ENCODE data around the gene LGALS3.
A peak's percentile ranks its signal among the peaks of the same experiment; 100 is the strongest.

LGALS3 gene

DNA sequence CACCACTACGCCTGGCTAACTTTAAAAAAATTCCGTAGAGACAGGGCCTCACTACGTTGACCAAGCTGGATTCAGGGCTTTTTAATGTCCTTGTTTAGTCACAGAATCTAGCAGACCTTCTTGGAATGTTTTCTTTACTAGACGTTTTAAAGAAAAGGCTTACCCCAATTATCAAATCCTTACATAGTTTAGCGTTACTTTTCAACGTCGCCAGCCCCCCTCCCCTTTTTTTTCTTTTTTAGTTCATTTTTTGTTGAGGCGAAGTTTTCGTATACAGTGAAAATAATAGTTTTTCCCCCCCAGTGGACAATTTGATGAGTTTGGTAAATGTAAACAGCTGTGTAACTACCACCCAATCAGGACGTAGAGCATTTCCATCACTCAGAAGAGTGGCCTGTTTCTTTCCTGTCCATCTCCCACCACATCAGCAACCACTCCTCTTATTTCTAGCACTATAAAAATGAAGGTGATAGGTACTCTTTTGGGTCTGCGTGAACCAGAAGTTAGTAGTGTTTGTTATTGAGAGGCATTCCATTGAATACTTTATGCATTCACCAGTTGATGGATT, 63.1 kb downstream of the LGALS3 start:
- H3K27ac ChIP-seq, result peak overlapping the region; percentile 65

DNA sequence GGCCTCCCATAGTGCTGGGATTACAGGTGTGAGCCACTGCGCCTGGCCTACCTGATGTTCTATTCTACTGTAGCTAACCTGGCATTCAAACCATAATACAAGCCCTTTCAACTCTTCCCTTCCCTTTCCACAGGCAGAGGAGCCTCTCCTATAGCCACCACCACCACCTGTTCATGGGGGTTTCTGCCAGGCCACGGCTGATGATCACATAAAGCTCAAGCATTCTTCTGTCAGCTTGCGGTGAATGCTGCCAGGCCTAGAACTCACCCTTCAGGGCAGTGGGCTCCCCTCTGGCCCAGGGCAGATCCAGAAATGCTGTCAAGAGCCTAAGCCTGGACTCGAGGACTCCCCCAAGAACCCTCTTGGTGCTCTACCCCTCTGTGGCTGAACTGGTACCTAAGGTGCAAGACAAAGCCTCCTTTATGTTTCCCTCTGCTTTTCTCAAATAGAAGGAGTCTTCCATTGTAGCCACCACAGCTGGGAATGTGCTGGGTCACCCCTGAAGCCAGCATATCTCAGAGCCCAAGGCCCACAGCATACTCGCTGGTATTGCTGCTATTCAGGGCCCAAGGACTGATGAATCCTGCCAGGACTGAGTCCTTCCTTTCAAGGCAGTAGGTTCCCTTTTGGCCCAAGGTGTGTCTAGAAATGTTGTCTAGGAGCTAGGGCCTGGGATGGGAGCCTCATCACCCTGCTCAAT, 65.8 kb downstream of the LGALS3 start:
- H3K27ac ChIP-seq, result no peak overlapping the region
- TF ChIP-seq ZFX (IDR thresholded peaks at IDR 0.05; ENCODE audit: borderline replicate concordance) (no peak), CTCF (IDR thresholded peaks at IDR 0.05) (no peak)

More for the DNA sequence above, 63.1 kb downstream of the LGALS3 start:
- TF ChIP-seq ZFX (IDR thresholded peaks at IDR 0.05; ENCODE audit: borderline replicate concordance) (no peak), CTCF (IDR thresholded peaks at IDR 0.05) (no peak)
